ENCODE data around the gene ARX.

DNA sequence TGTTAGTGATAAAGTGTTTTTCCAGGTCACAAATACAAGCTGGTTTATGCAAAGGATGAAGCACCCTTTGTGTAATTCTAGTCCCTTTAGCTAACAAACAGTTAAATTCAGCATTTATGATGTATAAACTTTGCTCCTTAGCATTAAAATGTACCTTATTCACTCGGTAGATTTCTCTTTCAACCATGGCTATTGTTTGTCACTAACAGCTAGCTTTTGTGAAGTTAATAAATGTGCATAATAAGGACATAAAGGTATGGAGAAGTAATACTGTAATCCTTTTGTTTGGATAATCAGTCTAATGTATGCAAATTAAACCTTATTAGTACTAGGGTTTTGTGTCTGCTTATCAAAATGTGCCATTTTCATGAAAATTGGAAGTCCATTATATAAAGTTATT lies 34.2 kb upstream of the ARX start:
- TF ChIP-seq, protein P1, sequence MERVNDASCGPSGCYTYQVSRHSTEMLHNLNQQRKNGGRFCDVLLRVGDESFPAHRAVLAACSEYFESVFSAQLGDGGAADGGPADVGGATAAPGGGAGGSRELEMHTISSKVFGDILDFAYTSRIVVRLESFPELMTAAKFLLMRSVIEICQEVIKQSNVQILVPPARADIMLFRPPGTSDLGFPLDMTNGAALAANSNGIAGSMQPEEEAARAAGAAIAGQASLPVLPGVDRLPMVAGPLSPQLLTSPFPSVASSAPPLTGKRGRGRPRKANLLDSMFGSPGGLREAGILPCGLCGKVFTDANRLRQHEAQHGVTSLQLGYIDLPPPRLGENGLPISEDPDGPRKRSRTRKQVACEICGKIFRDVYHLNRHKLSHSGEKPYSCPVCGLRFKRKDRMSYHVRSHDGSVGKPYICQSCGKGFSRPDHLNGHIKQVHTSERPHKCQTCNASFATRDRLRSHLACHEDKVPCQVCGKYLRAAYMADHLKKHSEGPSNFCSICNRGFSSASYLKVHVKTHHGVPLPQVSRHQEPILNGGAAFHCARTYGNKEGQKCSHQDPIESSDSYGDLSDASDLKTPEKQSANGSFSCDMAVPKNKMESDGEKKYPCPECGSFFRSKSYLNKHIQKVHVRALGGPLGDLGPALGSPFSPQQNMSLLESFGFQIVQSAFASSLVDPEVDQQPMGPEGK (CRISPR knock-in tag; IDR thresholded peaks at IDR 0.05; ENCODE audit: borderline replicate concordance), result no peak
- TF ChIP-seq, protein P2, sequence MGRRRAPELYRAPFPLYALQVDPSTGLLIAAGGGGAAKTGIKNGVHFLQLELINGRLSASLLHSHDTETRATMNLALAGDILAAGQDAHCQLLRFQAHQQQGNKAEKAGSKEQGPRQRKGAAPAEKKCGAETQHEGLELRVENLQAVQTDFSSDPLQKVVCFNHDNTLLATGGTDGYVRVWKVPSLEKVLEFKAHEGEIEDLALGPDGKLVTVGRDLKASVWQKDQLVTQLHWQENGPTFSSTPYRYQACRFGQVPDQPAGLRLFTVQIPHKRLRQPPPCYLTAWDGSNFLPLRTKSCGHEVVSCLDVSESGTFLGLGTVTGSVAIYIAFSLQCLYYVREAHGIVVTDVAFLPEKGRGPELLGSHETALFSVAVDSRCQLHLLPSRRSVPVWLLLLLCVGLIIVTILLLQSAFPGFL (CRISPR knock-in tag; IDR thresholded peaks at IDR 0.05), result no peak
- TF ChIP-seq, protein P3, sequence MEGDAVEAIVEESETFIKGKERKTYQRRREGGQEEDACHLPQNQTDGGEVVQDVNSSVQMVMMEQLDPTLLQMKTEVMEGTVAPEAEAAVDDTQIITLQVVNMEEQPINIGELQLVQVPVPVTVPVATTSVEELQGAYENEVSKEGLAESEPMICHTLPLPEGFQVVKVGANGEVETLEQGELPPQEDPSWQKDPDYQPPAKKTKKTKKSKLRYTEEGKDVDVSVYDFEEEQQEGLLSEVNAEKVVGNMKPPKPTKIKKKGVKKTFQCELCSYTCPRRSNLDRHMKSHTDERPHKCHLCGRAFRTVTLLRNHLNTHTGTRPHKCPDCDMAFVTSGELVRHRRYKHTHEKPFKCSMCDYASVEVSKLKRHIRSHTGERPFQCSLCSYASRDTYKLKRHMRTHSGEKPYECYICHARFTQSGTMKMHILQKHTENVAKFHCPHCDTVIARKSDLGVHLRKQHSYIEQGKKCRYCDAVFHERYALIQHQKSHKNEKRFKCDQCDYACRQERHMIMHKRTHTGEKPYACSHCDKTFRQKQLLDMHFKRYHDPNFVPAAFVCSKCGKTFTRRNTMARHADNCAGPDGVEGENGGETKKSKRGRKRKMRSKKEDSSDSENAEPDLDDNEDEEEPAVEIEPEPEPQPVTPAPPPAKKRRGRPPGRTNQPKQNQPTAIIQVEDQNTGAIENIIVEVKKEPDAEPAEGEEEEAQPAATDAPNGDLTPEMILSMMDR (IDR thresholded peaks at IDR 0.05 in 2 of 3, conservative IDR thresholded peaks at IDR 0.05 in 1 of 3; ENCODE audit: insufficient read depth in 2 of 3, low read depth in 1 of 3, low read length in 3 of 3), result no peak
- TF ChIP-seq MAZ (CRISPR knock-in tag; conservative IDR thresholded peaks at IDR 0.05 in 1 of 2, IDR thresholded peaks at IDR 0.05 in 1 of 2) (no peak), ZNF274 (IDR thresholded peaks at IDR 0.05; ENCODE audit: borderline replicate concordance, low read depth, low read length) (no peak), HDAC2 (IDR thresholded peaks at IDR 0.05) (no peak), EZH2 (IDR thresholded peaks at IDR 0.05; ENCODE audit: borderline replicate concordance, low read depth, low read length) (no peak)
